ENCODE results near the gene PIAS3.
A peak's percentile ranks its signal among the peaks of the same experiment; 100 is the strongest.

PIAS3 gene

GRCh38 chr1:145858901-145859490 lies at the start of gene PIAS3:
Gene PIAS3, minus strand, starts transcription at chr1:145859081. Its CDS starts 91 bp downstream, at chr1:145858990.
- DNase-seq (ENCODE audit: low read depth, low spot score) = peak; percentile 79

- DNase-seq (ENCODE audit: low read depth, low spot score) = no peak
Measured at GRCh38 chr1:145908653-145909052, 49.8 kb upstream of the PIAS3 start.

DNA sequence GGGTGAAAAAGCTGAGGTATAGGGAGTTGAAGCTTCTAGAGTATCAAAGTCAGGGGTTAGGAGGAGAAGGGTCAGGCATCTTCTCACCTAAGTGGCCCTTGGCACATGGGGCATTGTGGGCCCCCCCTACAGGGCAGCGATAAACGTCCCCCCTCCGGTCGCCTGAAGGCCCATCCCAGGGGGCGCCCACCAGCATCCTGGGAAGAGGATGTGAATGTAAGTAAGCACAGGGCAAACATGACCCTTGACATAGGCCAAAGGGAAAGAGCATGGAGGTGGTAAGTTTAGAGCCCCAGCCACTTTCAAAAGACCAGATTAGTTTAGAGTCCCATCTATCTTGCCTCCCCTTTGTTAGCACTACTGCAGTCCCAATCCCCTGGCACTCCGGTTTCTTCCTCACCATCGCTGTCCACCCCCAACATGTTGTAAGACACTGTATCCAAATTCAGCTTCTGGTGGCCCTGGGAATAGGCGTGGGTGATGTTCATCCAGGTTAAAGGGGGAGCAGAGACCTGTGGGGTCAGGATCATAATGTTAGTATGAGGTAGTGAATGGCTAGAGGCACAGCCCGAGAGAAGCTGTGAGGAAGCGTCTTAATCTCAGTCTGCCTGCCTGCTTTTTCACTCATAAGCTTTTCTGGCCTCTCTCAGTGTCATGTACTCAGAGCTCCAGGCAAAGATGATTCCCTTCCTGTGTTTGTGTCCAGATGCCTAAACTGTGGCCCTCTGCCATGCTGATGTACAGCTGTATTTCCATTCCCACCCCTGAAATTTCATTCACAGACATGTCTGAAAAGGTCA lies 48.3 kb upstream of the PIAS3 start:
- DNase-seq (ENCODE audit: low read depth, low spot score) = no peak

DNA sequence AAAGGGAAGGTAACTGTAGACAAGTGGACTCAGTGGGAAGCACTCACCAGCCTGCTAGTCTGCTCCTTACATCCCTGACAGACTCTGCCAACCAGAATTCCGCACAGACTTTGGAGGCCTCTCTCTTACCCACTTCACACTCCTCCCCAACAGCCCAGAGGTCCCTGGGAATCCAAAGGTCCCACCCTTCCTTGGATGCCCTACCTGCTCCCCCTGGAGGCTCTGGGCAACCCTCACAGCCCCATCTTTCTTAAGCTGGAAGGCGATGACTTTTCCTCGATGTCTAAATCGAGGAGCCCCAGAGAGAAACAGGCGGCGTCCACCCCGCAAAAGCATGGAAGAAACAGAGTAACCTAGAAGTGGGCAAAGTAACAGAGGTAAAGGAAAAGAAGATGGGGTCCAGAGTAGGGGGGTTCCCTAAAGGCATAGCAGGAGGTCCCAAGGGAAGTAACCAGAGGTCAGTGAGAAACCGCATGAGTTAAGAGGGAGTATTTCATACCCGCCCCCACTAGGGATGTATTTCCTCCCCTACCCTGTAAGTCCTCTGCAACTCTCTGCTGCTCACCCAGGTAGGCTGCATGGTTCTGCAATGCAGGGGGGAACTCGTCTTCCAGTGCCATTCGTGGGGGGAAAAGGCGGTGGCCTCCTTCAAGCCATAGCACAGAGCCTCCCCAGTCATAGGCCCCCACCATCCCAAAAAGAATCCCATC lies 42.6 kb upstream of the PIAS3 start:
- DNase-seq (ENCODE audit: low read depth, low spot score) = no peak

DNA sequence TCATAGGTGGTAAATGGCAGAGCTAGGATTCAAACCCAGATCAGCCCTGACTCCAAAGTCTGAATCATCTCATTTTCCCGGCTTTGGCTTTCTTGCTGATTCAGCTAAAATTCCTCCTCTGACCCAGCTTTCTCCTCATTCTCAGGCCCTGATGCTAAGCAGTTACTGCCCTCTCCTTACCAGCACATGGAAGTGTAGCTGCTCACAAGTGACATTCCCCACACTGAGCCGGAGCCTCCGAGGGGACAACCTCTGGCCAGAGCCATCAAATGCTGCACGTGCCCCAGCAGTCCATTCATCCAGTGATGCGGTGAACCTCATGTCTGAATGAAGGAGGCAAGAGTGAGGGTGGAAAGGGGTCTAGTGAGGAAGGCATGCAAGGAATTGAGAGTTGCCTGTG lies 39.9 kb upstream of the PIAS3 start:
- DNase-seq (ENCODE audit: low read depth, low spot score) = no peak

DNA sequence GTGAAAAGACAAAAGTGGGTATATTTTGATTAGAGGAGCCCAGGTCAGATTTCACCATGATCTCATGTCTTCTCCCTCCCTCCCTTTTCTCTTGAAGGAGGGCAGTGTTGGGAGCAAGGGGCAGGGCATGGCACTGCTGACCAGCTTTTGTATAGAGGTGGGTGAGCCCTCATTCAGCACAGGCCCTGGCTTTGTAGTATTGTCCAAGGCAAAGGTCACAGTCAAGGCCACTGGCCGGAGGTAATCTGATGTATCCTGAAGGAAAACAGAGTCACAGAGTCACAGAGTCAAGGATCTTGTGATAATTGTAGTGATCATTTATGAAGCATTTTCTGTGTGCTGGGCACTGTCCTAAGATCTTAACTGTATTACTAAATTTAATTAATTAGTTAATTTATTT lies 39.1 kb upstream of the PIAS3 start:
- no peak for DNase-seq (ENCODE audit: low read depth, low spot score)

DNA sequence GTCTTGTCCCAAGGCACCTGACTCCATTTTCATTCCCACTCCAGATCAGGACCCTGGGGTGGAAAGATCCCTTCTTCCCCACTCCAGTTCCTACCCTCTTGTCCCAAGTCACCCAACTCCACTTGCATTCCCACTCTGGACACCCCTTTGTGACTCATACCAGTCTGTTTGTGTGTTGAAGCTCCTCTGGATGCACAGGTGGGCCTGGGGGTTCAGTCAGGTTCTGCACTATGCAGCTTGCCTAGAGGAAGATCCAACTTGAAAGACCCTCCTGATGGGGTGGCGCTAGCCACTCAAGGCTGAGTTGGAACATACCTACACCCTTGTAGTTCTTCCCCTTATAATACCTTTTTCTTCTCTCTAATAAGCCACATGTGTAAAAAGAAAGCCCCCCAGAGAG lies 36.6 kb upstream of the PIAS3 start:
- DNase-seq (ENCODE audit: low read depth, low spot score) = no peak

GRCh38 chr1:145893306-145894055 lies 34.6 kb upstream of the PIAS3 start:
- DNase-seq (ENCODE audit: low read depth, low spot score) = no peak

- no peak for DNase-seq (ENCODE audit: low read depth, low spot score)
Measured at GRCh38 chr1:145892486-145893087, 33.7 kb upstream of the PIAS3 start.

DNA sequence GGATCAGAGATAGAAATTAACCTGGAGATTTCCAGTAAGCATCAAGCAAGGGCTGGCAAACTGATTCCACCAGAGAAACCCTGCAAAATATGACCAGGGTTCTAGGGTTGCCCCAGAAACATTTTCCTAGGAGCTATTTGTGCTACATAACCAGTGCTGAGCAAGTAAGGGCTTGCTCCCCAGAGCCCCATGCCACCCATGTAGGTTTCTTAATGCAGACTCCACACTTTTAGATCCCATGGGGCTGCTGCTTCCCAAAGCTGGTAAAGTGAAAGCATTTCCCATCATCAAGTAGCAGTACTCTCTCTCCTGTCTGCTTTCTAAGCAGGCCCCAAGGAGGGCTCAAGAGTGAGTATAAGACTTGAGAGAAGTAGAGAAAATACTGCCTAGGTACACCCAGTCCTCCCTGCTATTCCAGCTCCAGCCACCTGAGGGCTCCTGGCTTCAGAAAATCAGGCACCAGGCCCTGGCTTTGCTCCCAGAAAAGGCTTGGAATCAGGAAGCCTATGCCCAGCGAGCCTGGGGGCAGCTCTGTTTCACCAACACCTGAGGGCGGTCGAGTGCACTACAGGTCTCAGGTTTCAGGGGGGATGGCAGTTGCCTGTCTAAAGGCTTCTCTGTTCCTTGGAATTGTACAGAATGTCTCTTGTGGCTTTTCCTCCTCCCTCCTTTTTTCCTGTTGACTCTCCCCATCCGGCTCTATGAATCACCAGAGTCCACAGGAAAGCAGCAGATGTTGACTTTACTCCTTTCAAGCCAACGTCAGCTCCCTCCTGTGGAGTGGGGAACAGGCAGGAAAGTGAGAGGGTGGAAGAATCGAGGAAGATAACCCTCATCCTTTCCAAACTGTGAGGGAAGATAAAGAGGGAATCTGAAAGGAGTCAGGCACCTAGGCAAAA lies 33.0 kb upstream of the PIAS3 start:
- peak; percentile 98 for DNase-seq (ENCODE audit: low read depth, low spot score)

- DNase-seq (ENCODE audit: low read depth, low spot score) = peak; percentile 66
Measured at GRCh38 chr1:145891143-145891542, 32.3 kb upstream of the PIAS3 start.

GRCh38 chr1:145889722-145890121 lies 30.8 kb upstream of the PIAS3 start:
- no peak for DNase-seq (ENCODE audit: low read depth, low spot score)

GRCh38 chr1:145887631-145888030 lies 28.8 kb upstream of the PIAS3 start:
- DNase-seq (ENCODE audit: low read depth, low spot score) = no peak

DNA sequence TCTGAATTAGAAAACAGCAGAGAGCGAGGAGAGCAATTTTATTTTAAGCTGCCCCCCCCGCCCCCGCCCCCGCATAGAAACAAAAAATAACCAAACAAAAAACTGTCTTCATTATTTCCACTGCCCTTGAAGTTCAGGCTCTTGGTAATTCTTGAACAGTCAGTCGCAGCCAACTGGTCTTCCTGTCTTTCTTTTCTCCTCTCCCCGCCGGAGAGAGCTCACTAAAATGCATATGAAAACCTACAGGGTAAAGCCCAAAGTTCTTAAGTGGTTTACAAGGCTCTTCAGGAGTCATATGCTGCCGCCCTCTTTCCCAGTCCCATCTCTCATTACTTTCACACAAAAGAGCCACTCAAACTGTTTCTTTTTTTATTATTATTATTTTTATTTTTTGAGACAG lies 27.9 kb upstream of the PIAS3 start:
- DNase-seq (ENCODE audit: low read depth, low spot score) = no peak

DNA sequence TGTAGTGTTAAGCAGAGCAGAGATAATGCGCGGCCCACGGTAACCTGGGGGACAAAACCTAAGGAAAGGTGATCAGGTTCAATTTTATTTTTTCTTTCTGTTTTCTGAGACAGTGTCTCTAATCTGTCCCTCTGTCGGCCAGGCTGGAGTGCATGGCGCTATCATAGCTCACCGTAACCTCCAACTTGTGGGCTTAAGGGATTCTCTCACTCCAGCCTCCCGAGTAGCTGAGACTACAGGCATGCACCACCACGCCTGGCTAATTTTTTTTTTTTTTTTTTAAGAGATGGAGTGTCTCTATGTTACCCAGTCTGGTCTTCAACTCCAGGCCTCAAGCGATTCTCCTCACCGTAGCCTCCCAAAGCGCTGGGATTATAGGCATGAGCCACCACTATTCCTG lies 27.5 kb upstream of the PIAS3 start:
- DNase-seq (ENCODE audit: low read depth, low spot score) = no peak

DNA sequence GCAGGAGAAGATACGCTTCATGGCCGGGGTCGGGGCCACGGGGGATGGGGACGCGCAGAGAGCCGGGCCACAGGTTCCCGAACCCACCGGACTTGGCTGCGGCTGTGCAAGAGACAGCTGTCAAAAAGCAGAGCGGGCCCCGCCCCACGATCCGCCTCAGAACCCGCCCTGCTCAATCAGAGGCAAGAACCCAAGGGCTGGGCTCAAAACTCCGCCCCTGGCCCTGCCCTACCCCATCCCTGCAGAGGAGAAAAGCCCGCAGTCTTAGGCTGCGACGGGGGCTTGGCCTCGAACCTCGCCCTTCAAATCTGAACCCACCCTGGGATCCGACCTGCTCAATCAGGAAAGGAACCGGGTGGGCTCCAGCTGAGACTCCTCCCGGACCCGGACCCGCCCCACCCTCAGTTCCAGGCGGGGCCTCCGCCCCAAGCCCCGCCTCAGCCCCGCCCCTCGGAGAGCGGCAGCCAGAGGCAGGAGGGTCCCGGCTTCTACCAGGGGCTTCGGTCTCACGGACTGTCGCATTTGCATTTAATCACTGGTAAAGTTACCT lies 26.9 kb upstream of the PIAS3 start, which contains the start of gene ANKRD35:
ANKRD35 (minus strand) TSS at position 129 of the 550 bp plus-strand sequence; CDS start at position 21, 108 bp downstream.
- DNase-seq (ENCODE audit: low read depth, low spot score) = peak; percentile 54

GRCh38 chr1:145884675-145885074 lies 25.8 kb upstream of the PIAS3 start:
- DNase-seq (ENCODE audit: low read depth, low spot score) = no peak

DNA sequence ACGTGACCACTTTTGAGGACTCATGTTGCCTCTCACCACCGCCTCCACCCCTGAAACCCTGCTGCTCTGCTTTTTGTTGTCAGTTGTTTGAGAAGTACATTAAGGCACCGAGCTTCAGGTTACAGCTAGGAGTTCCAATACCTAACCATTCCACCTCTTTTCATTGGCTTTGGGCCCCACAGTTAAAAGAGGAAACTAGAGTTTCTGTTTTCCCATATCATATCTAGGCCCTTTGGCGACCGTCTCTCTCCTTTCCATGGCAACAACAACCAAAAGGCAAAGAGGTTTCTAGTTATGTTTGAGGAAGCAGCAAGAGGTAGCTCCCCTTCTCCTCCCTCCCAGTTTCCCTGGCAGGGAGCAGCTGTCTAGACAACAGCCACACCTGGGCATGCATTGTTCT lies 20.9 kb upstream of the PIAS3 start:
- no peak for DNase-seq (ENCODE audit: low read depth, low spot score)

DNA sequence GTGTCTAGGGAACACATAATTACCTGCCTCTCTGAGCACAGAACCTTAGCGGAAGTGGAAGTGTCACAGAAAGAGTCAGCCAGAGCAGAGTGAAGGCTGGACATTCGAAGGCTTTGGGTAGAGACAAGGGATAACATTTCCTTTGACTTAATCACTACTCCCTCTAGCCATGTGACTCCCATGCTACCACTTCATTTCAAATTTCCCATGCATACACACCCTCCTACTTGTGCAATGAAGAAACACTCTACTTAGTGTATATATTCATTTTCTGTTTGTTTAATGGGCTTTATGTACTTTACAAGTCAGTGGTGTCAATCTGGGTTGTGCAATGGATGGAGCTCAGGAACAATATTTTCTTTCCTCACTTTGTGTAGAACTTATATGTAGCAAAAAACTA lies 19.8 kb upstream of the PIAS3 start:
- no peak for DNase-seq (ENCODE audit: low read depth, low spot score)

- no peak for DNase-seq (ENCODE audit: low read depth, low spot score)
Measured at GRCh38 chr1:145877923-145878486, 19.1 kb upstream of the PIAS3 start.
